Hypothalamus (tissue), 51 donors: ENCODE data around the gene SIX4.
"Not testable (repeated sequence)": the region's sequence is repeated elsewhere in the genome, so short reads cannot be mapped to it uniquely, and the experiment has no call there.

Experiments used
- DNase-seq, 51 donors: peaks; one replicate each; lab custom pipeline; 2025; lab: John Stamatoyannopoulos, UW

SIX4 gene

GRCh38 chr14:60723907-60724618 lies at the start of gene SIX4:
SIX4 (minus strand) TSS chr14:60724351; CDS start chr14:60724074, 277 bp downstream.
- peak in 33 of 51 donors; percentile 4 to 59 (median 34) for DNase-seq

- DNase-seq, result no peak
Observed at GRCh38 chr14:60773558-60773957, 49.4 kb upstream of the SIX4 start.

GRCh38 chr14:60771117-60771516 lies 47.0 kb upstream of the SIX4 start:
- DNase-seq, result no peak

GRCh38 chr14:60768602-60769001 lies 44.5 kb upstream of the SIX4 start:
- DNase-seq, result no peak

GRCh38 chr14:60760644-60761364 lies 36.7 kb upstream of the SIX4 start:
- no peak for DNase-seq

GRCh38 chr14:60760209-60760608 lies 36.1 kb upstream of the SIX4 start:
- DNase-seq, result no peak

GRCh38 chr14:60758885-60759284 lies 34.7 kb upstream of the SIX4 start:
- DNase-seq, result no peak

GRCh38 chr14:60757567-60758002 lies 33.4 kb upstream of the SIX4 start:
- no peak for DNase-seq

GRCh38 chr14:60756847-60757246 lies 32.7 kb upstream of the SIX4 start:
- DNase-seq, result no peak

GRCh38 chr14:60753264-60754119 lies 29.3 kb upstream of the SIX4 start:
- DNase-seq, result no peak

GRCh38 chr14:60744566-60744965 lies 20.4 kb upstream of the SIX4 start:
- no peak for DNase-seq

- DNase-seq, result no peak
Observed at GRCh38 chr14:60738843-60739508, 14.8 kb upstream of the SIX4 start.

GRCh38 chr14:60736494-60736893 lies 12.3 kb upstream of the SIX4 start:
- no peak for DNase-seq

- DNase-seq, result peak in 1 of 51 donors; percentile 25
Observed at GRCh38 chr14:60735416-60735815, 11.3 kb upstream of the SIX4 start.

GRCh38 chr14:60734465-60735242 lies 10.5 kb upstream of the SIX4 start, which contains the start of gene MNAT1:
MNAT1 (plus strand) TSS chr14:60734761; CDS start chr14:60734863, 102 bp downstream.
- DNase-seq, result peak in 50 of 51 donors; percentile 13 to 90 (median 70)

GRCh38 chr14:60732840-60733483 lies 8.8 kb upstream of the SIX4 start:
- DNase-seq, result no peak

GRCh38 chr14:60731291-60731690 lies 7.1 kb upstream of the SIX4 start:
- DNase-seq, result not testable (repeated sequence)

GRCh38 chr14:60723116-60723906 lies 840 bp downstream of the SIX4 start:
- peak in 15 of 51 donors; percentile 6 to 43 (median 19) for DNase-seq
